Body of pancreas (tissue), 4 donors: Measurements from ENCODE around the gene EGFLAM. TPM values are rescaled to one million over a fixed set of nuclear protein-coding genes. Genes with fewer than 3 reads are reported as not detected.

Experiments
- ATAC-seq: fragments of 150-250 bp; one replicate; pipeline ENCODE4 v1.9.1; 2016
- DNase-seq, 4 donors: peaks; one replicate each; pipeline ENCODE4 v3.0.0-alpha.2; 2019
- H3K27ac ChIP-seq, 4 donors: fragments of 200-600 bp; sonication (generic); 1 replicate in 3 of 4; 2 replicates in 1 of 4; pipeline versions ENCODE4 v1.5.1 to v1.6.1; 2016 to 2019; ENCODE audit warnings: mild to moderate bottlenecking in 1 of 4, mixed read lengths in 1 of 4, moderate library complexity in 1 of 4
- H3K27me3 ChIP-seq, 2 donors: fragments of 200-600 bp; sonication (generic); one replicate each; pipeline ENCODE4 v1.6.0; 2016; ENCODE audit warnings: mild to moderate bottlenecking in 1 of 2
- H3K36me3 ChIP-seq, 2 donors: fragments of 200-600 bp; sonication (generic); replicated peaks in 1 of 2; 2 replicates each; pipeline ENCODE4 v1.5.1; 2016; ENCODE audit warnings: low read depth in 2 of 2; ENCODE audit not compliant: insufficient read depth in 1 of 2
- H3K4me1 ChIP-seq: fragments of 200-600 bp; sonication (generic); one replicate; pipeline ENCODE4 v1.6.0; 2016
- H3K4me3 ChIP-seq, 2 donors: fragments of 200-600 bp; sonication (generic); 1 replicate in 1 of 2; 2 replicates in 1 of 2; pipeline ENCODE4 v1.5.1; 2016 to 2019
- H3K9me3 ChIP-seq, 3 donors: fragments of 200-600 bp; sonication (generic); 1 replicate in 2 of 3; 2 replicates in 1 of 3; pipeline ENCODE4 v1.5.1; 2016
- CTCF ChIP-seq, 7 experiments: fragments of 450-650 bp in 4 of 7; fragments of 200-600 bp in 3 of 7; sonication (generic) in 3 of 7; IDR thresholded peaks; one replicate each; pipeline ENCODE4 v1.5.1; 2016 to 2019; ENCODE audit warnings: antibody characterized with exemption in 7 of 7
- POLR2A ChIP-seq, 3 donors: fragments of 450-650 bp; IDR thresholded peaks; one replicate each; pipeline ENCODE4 v1.6.1; 2016; ENCODE audit warnings: antibody characterized with exemption in 3 of 3, mild to moderate bottlenecking in 2 of 3
- WGBS, 2 donors: methylation state at CpG; one replicate each; pipeline ENCODE4 v1.1.5; 2017; 5-methylcytosine and 5-hydroxymethylcytosine counted together
- intact Hi-C: fragments of 100-400 bp; cut with DNase I; formaldehyde crosslinking; loops from one replicate; pipeline ENCODE4 v1.15.1; 2023
- total RNA-seq, 2 donors: library from RNA; depleted of rRNA; stranded (reverse); fragments of >200 nt; gene quantifications; one replicate each; pipeline ENCODE4 v1.1.0, GENCODE V29; 2016

Gene EGFLAM
- total RNA-seq, 2 donors from 2014 or later, result 0.26 to 4.6 TPM

GRCh38 chr5:38448568-38449350 lies 190.4 kb downstream of the EGFLAM start:
- Histone ChIP-seq H3K27me3 (no peaks in the 10 kb centered on the region), H3K9me3 (no peaks in the 10 kb centered on the region), H3K36me3 (no peaks in the 10 kb centered on the region), H3K4me1 (peaks cover 6% of the 10 kb centered on the region), H3K4me3 (no peak overlapping the region), H3K27ac (no peak overlapping the region)
- WGBS, 2 donors, result 76 to 81% methylated on average over 9 of the region's 9 CpGs
- intact Hi-C loops, result loop anchor here (5.0 to 10.0 kb wide), 2 partner anchors 224 to 356 kb away; no protein-coding TSS in a partner anchor
- ATAC-seq (no peak), DNase-seq (no peak)
- no peak for TF ChIP-seq CTCF (IDR thresholded peaks at IDR 0.05)
- no peak for TF ChIP-seq POLR2A (IDR thresholded peaks at IDR 0.05)

GRCh38 chr5:38450627-38451026 lies 192.3 kb downstream of the EGFLAM start:
- TF ChIP-seq CTCF (IDR thresholded peaks at IDR 0.05), result no peak
- no peak for TF ChIP-seq POLR2A (IDR thresholded peaks at IDR 0.05)
- H3K27me3 ChIP-seq, result no peaks in the 10 kb centered on the region
- WGBS, 2 donors, result 80 to 86% methylated on average over 6 of the region's 6 CpGs
- intact Hi-C loops, result no loop called here
- H3K4me1 ChIP-seq, result no peaks in the 10 kb centered on the region
- H3K9me3 ChIP-seq, result no peaks in the 10 kb centered on the region
- H3K36me3 ChIP-seq, result no peaks in the 10 kb centered on the region
- ATAC-seq (no peak), DNase-seq (no peak)
- no peak overlapping the region for H3K4me3 ChIP-seq
- H3K27ac ChIP-seq, result no peak overlapping the region

GRCh38 chr5:38451074-38451725 lies 192.8 kb downstream of the EGFLAM start:
- no peak for DNase-seq
- H3K27me3 ChIP-seq, result no peaks in the 10 kb centered on the region
- H3K4me1 ChIP-seq, result no peaks in the 10 kb centered on the region
- no peaks in the 10 kb centered on the region for H3K36me3 ChIP-seq
- TF ChIP-seq CTCF (IDR thresholded peaks at IDR 0.05) (no peak), POLR2A (IDR thresholded peaks at IDR 0.05) (no peak)
- no peak overlapping the region for H3K27ac ChIP-seq
- no peaks in the 10 kb centered on the region for H3K9me3 ChIP-seq
- intact Hi-C loops, result no loop called here
- H3K4me3 ChIP-seq, result no peak overlapping the region
- ATAC-seq, result no peak
- 80 to 81% methylated on average over 9 of the region's 9 CpGs for WGBS, 2 donors

GRCh38 chr5:38452201-38452600 lies 193.8 kb downstream of the EGFLAM start:
- Histone ChIP-seq H3K27ac (no peak overlapping the region), H3K27me3 (no peaks in the 10 kb centered on the region), H3K4me1 (no peaks in the 10 kb centered on the region), H3K36me3 (no peaks in the 10 kb centered on the region), H3K4me3 (no peak overlapping the region), H3K9me3 (no peaks in the 10 kb centered on the region)
- ATAC-seq (no peak), DNase-seq (no peak)
- WGBS, 2 donors, result 89 to 94% methylated on average over 4 of the region's 4 CpGs
- intact Hi-C loops, result no loop called here
- TF ChIP-seq POLR2A (IDR thresholded peaks at IDR 0.05) (no peak), CTCF (IDR thresholded peaks at IDR 0.05) (no peak)
